ENCODE measurements around the gene PEG3.

PEG3 gene

DNA sequence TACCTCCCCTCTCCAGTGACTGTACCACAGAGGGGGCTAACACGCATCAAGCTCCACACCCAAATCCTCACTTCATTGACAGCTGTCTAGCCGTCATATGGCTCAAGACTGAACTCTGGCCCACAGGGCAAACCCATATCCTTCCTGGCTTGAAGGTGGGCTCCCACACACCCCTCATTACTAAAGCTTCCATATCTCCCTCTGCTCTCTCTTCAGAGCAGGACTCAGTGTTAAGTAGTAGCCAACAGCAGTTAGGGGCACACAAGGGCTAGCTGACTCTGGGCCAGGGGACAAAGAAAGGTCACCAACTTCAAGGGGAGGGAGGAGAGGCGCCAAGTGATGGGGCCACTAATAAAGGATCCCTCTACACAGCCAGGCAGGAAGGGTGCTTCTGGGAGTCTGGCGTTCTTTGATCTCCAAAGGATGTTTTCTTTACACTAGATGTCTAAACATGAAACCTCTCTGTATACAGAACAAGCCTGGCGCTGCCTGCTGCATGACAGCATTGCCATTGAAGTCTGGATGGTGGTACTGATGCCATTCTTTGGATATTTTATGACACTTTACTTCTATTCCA lies 8.1 kb downstream of the PEG3 start:
- H3K9ac ChIP-seq (ENCODE audit: low read length): no peak overlapping the region
- WGBS (ENCODE audit: extremely low coverage, insufficient coverage, insufficient read length): no CpG with 5 or more reads among the region's 5 CpGs
- H2BK120ac ChIP-seq (ENCODE audit: insufficient read depth, low read length, poor library complexity): no peak overlapping the region
- no peak overlapping the region for H2AFZ ChIP-seq (ENCODE audit: insufficient read depth, low read length, poor library complexity)
- no peak overlapping the region for H3K4me2 ChIP-seq (ENCODE audit: low read length)
- no peak overlapping the region for H3K14ac ChIP-seq (ENCODE audit: low read length)
- H2BK5ac ChIP-seq (ENCODE audit: low read depth, low read length, poor library complexity): no peak overlapping the region
- H3K36me3 ChIP-seq (ENCODE audit: control insufficient read depth in 1 of 2, insufficient read depth in 2 of 2, low read length in 2 of 2): peaks cover 3 to 4% of the 10 kb centered on the region in 2 experiments
- H3K4me3 ChIP-seq (ENCODE audit: low read depth, low read length): no peak overlapping the region
- no peaks in the 10 kb centered on the region for H3K27me3 ChIP-seq (ENCODE audit: insufficient read depth, low read length)
- H3K79me2 ChIP-seq (ENCODE audit: control insufficient read depth, insufficient read depth, low read length, poor library complexity): no peaks in the 10 kb centered on the region
- no peaks in the 10 kb centered on the region for H3K79me1 ChIP-seq (ENCODE audit: low read length)
- no peak overlapping the region for H3K4ac ChIP-seq (ENCODE audit: low read depth, low read length)
- no peak overlapping the region for H3K18ac ChIP-seq (ENCODE audit: low read length)
- DNase-seq: no peak
- H3K4me1 ChIP-seq (ENCODE audit: control insufficient read depth in 1 of 2, insufficient read depth in 2 of 2, low read length in 2 of 2): no peaks in the 10 kb centered on the region
- H4K12ac ChIP-seq (ENCODE audit: low read depth, low read length): no peak overlapping the region
- peaks cover 16% of the 10 kb centered on the region for H3K9me3 ChIP-seq (ENCODE audit: insufficient read depth, low read depth, low read length)
- no peak overlapping the region for H3K23ac ChIP-seq (ENCODE audit: low read length)
- no peak overlapping the region for H2AK5ac ChIP-seq (ENCODE audit: low read length)
- no peak overlapping the region for H2BK12ac ChIP-seq (ENCODE audit: low read length)
- H3K27ac ChIP-seq (ENCODE audit: low read depth, low read length): no peak overlapping the region
- no peak overlapping the region for H4K8ac ChIP-seq (ENCODE audit: low read depth, low read length)
- no peak overlapping the region for H4K91ac ChIP-seq (ENCODE audit: low read depth, low read length)

GRCh38 chr19:56831255-56831654 lies 9.3 kb downstream of the PEG3 start:
- Histone ChIP-seq H3K27me3 (ENCODE audit: insufficient read depth, low read length) (no peaks in the 10 kb centered on the region), H3K23ac (ENCODE audit: low read length) (no peak overlapping the region), H4K8ac (ENCODE audit: low read depth, low read length) (no peak overlapping the region), H3K79me2 (ENCODE audit: control insufficient read depth, insufficient read depth, low read length, poor library complexity) (no peaks in the 10 kb centered on the region), H2AK5ac (ENCODE audit: low read length) (no peak overlapping the region), H4K91ac (ENCODE audit: low read depth, low read length) (no peak overlapping the region), H3K14ac (ENCODE audit: low read length) (no peak overlapping the region), H3K4me3 (ENCODE audit: low read depth, low read length) (no peak overlapping the region), H2BK120ac (ENCODE audit: insufficient read depth, low read length, poor library complexity) (no peak overlapping the region), H3K9me3 (ENCODE audit: insufficient read depth, low read depth, low read length) (peaks cover 15% of the 10 kb centered on the region), H3K4ac (ENCODE audit: low read depth, low read length) (no peak overlapping the region), H2BK12ac (ENCODE audit: low read length) (no peak overlapping the region), H3K4me2 (ENCODE audit: low read length) (no peak overlapping the region), H4K12ac (ENCODE audit: low read depth, low read length) (no peak overlapping the region), H2AFZ (ENCODE audit: insufficient read depth, low read length, poor library complexity) (no peak overlapping the region), H3K36me3 (ENCODE audit: control insufficient read depth in 1 of 2, insufficient read depth in 2 of 2, low read length in 2 of 2) (peaks cover 3 to 4% of the 10 kb centered on the region in 2 experiments), H3K79me1 (ENCODE audit: low read length) (no peaks in the 10 kb centered on the region), H2BK5ac (ENCODE audit: low read depth, low read length, poor library complexity) (no peak overlapping the region), H3K4me1 (ENCODE audit: control insufficient read depth in 1 of 2, insufficient read depth in 2 of 2, low read length in 2 of 2) (no peaks in the 10 kb centered on the region), H3K9ac (ENCODE audit: low read length) (no peak overlapping the region), H3K27ac (ENCODE audit: low read depth, low read length) (no peak overlapping the region), H3K18ac (ENCODE audit: low read length) (no peak overlapping the region)
- no CpG with 5 or more reads among the region's 2 CpGs for WGBS (ENCODE audit: extremely low coverage, insufficient coverage, insufficient read length)
- DNase-seq: no peak

DNA sequence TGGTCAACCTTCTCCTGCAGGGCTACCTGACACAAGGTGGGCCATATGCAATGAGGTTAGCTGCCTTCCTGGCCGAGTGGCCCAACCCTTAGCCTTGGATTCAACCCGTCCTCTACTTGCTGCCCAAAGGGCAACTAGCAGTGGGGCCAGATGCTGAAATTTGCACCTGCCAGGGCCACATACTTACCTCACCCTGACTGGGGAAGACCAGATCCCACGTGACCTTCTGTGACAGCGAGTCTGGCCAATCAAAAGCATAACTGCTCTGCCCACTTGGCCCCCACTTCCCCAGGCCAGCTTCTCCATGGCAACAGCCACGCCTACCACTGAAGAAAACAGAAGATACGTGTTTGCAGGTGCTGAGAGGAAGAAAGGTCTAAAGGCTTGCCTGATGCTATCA lies 10.9 kb downstream of the PEG3 start:
- Histone ChIP-seq H4K91ac (ENCODE audit: low read depth, low read length) (no peak overlapping the region), H3K4me2 (ENCODE audit: low read length) (no peak overlapping the region), H3K14ac (ENCODE audit: low read length) (no peak overlapping the region), H3K4ac (ENCODE audit: low read depth, low read length) (no peak overlapping the region), H3K27ac (ENCODE audit: low read depth, low read length) (no peak overlapping the region), H2AFZ (ENCODE audit: insufficient read depth, low read length, poor library complexity) (no peak overlapping the region), H3K36me3 (ENCODE audit: control insufficient read depth in 1 of 2, insufficient read depth in 2 of 2, low read length in 2 of 2) (peaks cover 0 to 3% of the 10 kb centered on the region in 2 experiments), H3K9me3 (ENCODE audit: insufficient read depth, low read depth, low read length) (peaks cover 10% of the 10 kb centered on the region), H3K4me3 (ENCODE audit: low read depth, low read length) (no peak overlapping the region), H3K9ac (ENCODE audit: low read length) (no peak overlapping the region), H2BK12ac (ENCODE audit: low read length) (no peak overlapping the region), H2AK5ac (ENCODE audit: low read length) (no peak overlapping the region), H2BK120ac (ENCODE audit: insufficient read depth, low read length, poor library complexity) (no peak overlapping the region), H4K8ac (ENCODE audit: low read depth, low read length) (no peak overlapping the region), H3K4me1 (ENCODE audit: control insufficient read depth in 1 of 2, insufficient read depth in 2 of 2, low read length in 2 of 2) (no peaks in the 10 kb centered on the region), H3K27me3 (ENCODE audit: insufficient read depth, low read length) (no peaks in the 10 kb centered on the region), H3K79me2 (ENCODE audit: control insufficient read depth, insufficient read depth, low read length, poor library complexity) (no peaks in the 10 kb centered on the region), H3K79me1 (ENCODE audit: low read length) (no peaks in the 10 kb centered on the region), H3K23ac (ENCODE audit: low read length) (no peak overlapping the region), H4K12ac (ENCODE audit: low read depth, low read length) (no peak overlapping the region), H3K18ac (ENCODE audit: low read length) (no peak overlapping the region), H2BK5ac (ENCODE audit: low read depth, low read length, poor library complexity) (no peak overlapping the region)
- DNase-seq: no peak
- no CpG with 5 or more reads among the region's 6 CpGs for WGBS (ENCODE audit: extremely low coverage, insufficient coverage, insufficient read length)

GRCh38 chr19:56827708-56828107 lies 12.8 kb downstream of the PEG3 start:
- no CpG with 5 or more reads among the region's 2 CpGs for WGBS (ENCODE audit: extremely low coverage, insufficient coverage, insufficient read length)
- Histone ChIP-seq H3K79me1 (ENCODE audit: low read length) (no peaks in the 10 kb centered on the region), H2AK5ac (ENCODE audit: low read length) (no peak overlapping the region), H3K14ac (ENCODE audit: low read length) (no peak overlapping the region), H4K12ac (ENCODE audit: low read depth, low read length) (no peak overlapping the region), H3K9me3 (ENCODE audit: insufficient read depth, low read depth, low read length) (peaks cover 19% of the 10 kb centered on the region), H4K8ac (ENCODE audit: low read depth, low read length) (no peak overlapping the region), H3K36me3 (ENCODE audit: control insufficient read depth in 1 of 2, insufficient read depth in 2 of 2, low read length in 2 of 2) (peaks cover 8 to 16% of the 10 kb centered on the region in 2 experiments), H3K4ac (ENCODE audit: low read depth, low read length) (no peak overlapping the region), H3K23ac (ENCODE audit: low read length) (no peak overlapping the region), H4K91ac (ENCODE audit: low read depth, low read length) (no peak overlapping the region), H2BK5ac (ENCODE audit: low read depth, low read length, poor library complexity) (no peak overlapping the region), H3K18ac (ENCODE audit: low read length) (no peak overlapping the region), H3K4me2 (ENCODE audit: low read length) (no peak overlapping the region), H3K79me2 (ENCODE audit: control insufficient read depth, insufficient read depth, low read length, poor library complexity) (no peaks in the 10 kb centered on the region), H3K9ac (ENCODE audit: low read length) (no peak overlapping the region), H3K4me3 (ENCODE audit: low read depth, low read length) (no peak overlapping the region), H2BK12ac (ENCODE audit: low read length) (no peak overlapping the region), H2BK120ac (ENCODE audit: insufficient read depth, low read length, poor library complexity) (no peak overlapping the region), H3K27me3 (ENCODE audit: insufficient read depth, low read length) (no peaks in the 10 kb centered on the region), H3K4me1 (ENCODE audit: control insufficient read depth in 1 of 2, insufficient read depth in 2 of 2, low read length in 2 of 2) (no peaks in the 10 kb centered on the region), H3K27ac (ENCODE audit: low read depth, low read length) (no peak overlapping the region), H2AFZ (ENCODE audit: insufficient read depth, low read length, poor library complexity) (no peak overlapping the region)
- DNase-seq: no peak

Measured in trophoblast cell (in vitro differentiated cells and primary cell).